ENCODE measurements around the gene PKP2. TPM values are rescaled to one million over a fixed set of nuclear protein-coding genes. Genes with fewer than 3 reads are reported as not detected.

The PKP2 gene
- total and polyA plus RNA-seq, 2 of the 8 experiments (the other 6 are each of a cell fraction or from before 2014, with no cell fraction given): 9.6 to 44.8 TPM

DNA sequence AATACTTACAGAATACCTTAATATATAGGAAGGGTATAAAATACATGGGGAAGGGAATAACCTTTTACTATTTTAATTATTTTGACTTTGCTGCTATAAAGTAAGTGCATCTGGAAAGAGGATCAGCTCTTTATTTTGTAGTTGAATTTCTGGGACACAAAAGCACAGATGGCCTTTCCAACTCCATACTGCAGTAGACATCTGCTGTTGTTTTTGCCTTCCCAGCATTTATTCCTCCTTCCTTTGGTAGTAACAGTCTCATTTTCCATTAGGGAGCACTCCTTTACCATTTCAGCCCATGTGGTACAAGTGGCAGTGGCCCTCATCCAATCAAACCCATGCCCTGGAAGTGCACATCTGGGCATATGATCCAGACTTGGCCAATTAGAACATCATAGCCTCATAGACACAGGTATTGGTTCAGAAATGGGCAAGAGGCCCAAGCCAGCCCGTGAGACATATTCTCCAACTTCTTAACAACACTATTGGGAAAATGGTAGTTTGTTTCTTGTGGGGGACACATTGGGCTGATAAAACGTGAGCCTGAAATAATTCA is 76.1 kb downstream of the PKP2 start (continued):
- TF ChIP-seq GTF2F1 (IDR thresholded peaks at IDR 0.05; ENCODE audit: borderline replicate concordance, low read depth, low read length) (no peak), YY1 (IDR thresholded peaks at IDR 0.05; ENCODE audit: low read depth, low read length) (no peak), BACH1 (IDR thresholded peaks at IDR 0.05; ENCODE audit: low read length) (no peak), MAFK (IDR thresholded peaks at IDR 0.05; ENCODE audit: low read depth, low read length) (no peak), NANOG (IDR thresholded peaks at IDR 0.05; ENCODE audit: insufficient read depth, low read depth, low read length, poor library complexity, severe bottlenecking) (no peak), EP300 (IDR thresholded peaks at IDR 0.05; ENCODE audit: borderline replicate concordance in 1 of 2, low read depth in 2 of 2, low read length in 2 of 2) (no peak), SP1 (IDR thresholded peaks at IDR 0.05; ENCODE audit: low read depth, low read length) (no peak), KDM1A (IDR thresholded peaks at IDR 0.05; ENCODE audit: borderline replicate concordance, low read length) (no peak), CBX5 (IDR thresholded peaks at IDR 0.05; ENCODE audit: low read depth, low read length) (no peak)
